ENCODE results near the gene PIK3R5.

DNA sequence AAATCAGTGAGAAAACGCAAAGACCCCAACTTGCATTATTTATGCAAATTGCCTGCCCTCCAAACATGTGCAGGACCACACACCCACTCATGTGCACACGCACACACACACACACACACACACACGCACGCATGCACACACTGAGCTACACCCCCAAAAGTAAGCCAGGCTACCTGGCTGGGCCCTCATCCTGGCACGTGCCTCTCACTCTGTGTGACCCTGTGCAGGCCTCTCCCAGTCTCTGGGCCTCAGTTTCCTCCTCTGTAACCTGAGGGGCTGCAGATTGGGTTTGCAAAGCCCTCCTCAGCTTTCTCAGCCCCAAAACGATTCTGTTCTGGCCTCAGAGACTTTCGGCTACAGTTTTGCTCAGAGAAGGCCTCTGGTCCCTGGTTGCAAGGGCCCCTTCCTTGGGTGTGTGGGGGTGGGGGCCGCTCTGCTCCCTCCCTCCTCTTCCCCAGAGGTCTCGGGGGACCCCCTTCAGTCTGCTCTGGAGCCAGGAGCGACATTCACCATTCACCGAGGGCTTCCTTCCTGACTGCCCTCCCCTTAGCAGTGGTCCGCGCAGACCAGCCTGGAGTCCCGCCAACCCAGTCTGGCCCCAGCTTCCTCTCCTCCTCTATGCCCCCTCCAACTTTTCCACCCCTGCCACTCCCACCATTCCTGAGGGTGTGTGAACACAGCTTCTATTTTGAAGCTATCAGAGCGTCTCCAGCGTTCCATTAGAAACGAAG, 92.6 kb downstream of the PIK3R5 start:
- TF ChIP-seq, protein P1, sequence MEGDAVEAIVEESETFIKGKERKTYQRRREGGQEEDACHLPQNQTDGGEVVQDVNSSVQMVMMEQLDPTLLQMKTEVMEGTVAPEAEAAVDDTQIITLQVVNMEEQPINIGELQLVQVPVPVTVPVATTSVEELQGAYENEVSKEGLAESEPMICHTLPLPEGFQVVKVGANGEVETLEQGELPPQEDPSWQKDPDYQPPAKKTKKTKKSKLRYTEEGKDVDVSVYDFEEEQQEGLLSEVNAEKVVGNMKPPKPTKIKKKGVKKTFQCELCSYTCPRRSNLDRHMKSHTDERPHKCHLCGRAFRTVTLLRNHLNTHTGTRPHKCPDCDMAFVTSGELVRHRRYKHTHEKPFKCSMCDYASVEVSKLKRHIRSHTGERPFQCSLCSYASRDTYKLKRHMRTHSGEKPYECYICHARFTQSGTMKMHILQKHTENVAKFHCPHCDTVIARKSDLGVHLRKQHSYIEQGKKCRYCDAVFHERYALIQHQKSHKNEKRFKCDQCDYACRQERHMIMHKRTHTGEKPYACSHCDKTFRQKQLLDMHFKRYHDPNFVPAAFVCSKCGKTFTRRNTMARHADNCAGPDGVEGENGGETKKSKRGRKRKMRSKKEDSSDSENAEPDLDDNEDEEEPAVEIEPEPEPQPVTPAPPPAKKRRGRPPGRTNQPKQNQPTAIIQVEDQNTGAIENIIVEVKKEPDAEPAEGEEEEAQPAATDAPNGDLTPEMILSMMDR (IDR thresholded peaks at IDR 0.05; ENCODE audit: poor library complexity, severe bottlenecking), result no peak
- TF ChIP-seq POLR2AphosphoS5 (IDR thresholded peaks at IDR 0.05) (no peak), EZH2 (IDR thresholded peaks at IDR 0.05; ENCODE audit: borderline replicate concordance, insufficient read depth, low read length, poor library complexity, severe bottlenecking) (no peak), RAD21 (conservative IDR thresholded peaks at IDR 0.05) (no peak), TAF1 (IDR thresholded peaks at IDR 0.05; ENCODE audit: low read depth) (no peak), EP300 (conservative IDR thresholded peaks at IDR 0.05; ENCODE audit: poor library complexity, severe bottlenecking) (no peak)
- TF ChIP-seq, protein P2, sequence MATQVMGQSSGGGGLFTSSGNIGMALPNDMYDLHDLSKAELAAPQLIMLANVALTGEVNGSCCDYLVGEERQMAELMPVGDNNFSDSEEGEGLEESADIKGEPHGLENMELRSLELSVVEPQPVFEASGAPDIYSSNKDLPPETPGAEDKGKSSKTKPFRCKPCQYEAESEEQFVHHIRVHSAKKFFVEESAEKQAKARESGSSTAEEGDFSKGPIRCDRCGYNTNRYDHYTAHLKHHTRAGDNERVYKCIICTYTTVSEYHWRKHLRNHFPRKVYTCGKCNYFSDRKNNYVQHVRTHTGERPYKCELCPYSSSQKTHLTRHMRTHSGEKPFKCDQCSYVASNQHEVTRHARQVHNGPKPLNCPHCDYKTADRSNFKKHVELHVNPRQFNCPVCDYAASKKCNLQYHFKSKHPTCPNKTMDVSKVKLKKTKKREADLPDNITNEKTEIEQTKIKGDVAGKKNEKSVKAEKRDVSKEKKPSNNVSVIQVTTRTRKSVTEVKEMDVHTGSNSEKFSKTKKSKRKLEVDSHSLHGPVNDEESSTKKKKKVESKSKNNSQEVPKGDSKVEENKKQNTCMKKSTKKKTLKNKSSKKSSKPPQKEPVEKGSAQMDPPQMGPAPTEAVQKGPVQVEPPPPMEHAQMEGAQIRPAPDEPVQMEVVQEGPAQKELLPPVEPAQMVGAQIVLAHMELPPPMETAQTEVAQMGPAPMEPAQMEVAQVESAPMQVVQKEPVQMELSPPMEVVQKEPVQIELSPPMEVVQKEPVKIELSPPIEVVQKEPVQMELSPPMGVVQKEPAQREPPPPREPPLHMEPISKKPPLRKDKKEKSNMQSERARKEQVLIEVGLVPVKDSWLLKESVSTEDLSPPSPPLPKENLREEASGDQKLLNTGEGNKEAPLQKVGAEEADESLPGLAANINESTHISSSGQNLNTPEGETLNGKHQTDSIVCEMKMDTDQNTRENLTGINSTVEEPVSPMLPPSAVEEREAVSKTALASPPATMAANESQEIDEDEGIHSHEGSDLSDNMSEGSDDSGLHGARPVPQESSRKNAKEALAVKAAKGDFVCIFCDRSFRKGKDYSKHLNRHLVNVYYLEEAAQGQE (IDR thresholded peaks at IDR 0.05; ENCODE audit: borderline replicate concordance), result no peak

Measured in neural cell (in vitro differentiated cells).